GF-D8 (cell line): ENCODE data around the gene BCR.

Source experiments
- DNase-seq: peaks from one replicate; lab custom pipeline; 2025; lab: John Stamatoyannopoulos, UW

Gene BCR

DNA sequence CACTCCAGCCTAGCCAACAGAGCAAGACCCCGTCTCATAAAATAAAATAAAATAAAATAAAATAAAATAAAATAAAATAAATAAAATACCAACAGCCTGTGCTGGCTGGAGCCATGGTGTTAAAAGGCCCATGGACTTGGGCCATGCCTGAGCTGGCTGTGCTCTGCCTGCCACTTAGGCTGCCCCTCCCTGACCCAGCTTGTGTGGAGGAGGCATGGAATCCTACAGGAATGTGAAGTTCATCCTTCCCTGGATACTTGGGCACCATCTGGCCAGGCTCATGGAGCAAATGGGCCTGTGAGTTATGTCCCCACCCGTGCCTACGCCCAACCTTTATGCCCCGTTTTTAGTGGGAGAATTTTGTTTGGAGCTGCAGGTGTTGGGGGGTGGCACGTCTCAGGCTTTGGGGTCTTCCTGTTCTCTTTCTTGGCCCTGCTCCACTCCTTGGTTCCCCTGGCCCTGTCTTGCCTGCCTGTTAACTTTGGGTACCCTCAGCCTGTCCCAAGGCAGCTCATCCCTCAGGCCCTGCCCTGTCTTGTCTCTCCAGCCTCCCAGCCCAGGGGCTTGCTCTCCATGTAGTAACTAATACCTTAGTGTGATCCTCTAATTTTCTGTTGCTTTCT, 51.3 kb downstream of the BCR start:
- DNase-seq = no peak

GRCh38 chr22:23232094-23232905, 52.0 kb downstream of the BCR start:
- no peak for DNase-seq

- no peak for DNase-seq
Observed at GRCh38 chr22:23233084-23233531, 52.8 kb downstream of the BCR start.

- no peak for DNase-seq
Observed at GRCh38 chr22:23233752-23234408, 53.6 kb downstream of the BCR start.

DNA sequence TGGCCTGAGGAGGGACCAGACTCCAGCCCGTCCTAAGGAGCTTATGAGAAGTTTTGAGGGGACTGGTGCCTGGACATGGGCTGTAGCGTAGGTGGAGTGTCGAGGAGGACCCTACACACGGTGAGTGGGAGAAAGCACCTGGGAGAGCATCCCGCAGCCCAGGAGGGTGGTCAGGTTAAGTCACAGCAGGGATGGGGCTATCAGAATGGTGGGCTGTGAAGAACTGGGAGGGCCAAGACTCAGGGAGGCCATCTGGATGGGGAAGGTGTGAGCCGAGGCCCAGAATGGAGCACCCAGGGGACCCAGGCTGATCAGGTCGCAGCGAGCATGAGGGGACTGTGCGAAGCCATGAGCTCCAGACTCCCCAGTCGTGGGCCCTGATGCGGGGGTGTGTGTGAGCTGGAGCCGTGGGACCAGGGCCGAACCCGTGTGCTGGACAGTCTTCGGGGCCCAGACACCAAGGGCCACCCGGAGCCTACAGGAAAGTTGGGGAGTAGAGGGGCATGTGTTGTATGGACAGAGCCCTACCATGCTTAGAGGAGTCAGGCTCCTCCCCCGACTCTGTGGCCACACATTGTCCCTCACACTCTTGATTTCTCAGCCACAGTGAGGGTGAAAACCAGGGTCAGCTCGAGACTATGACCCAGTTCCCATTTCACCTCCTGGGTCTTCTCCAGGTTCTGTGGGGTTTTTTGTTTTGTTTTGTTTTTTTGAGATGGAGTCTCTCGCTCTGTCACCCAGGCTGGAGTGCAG, 54.3 kb downstream of the BCR start:
- DNase-seq = no peak

GRCh38 chr22:23235425-23235824, 55.1 kb downstream of the BCR start:
- DNase-seq = no peak

GRCh38 chr22:23236026-23236425, 55.7 kb downstream of the BCR start:
- DNase-seq = no peak

DNA sequence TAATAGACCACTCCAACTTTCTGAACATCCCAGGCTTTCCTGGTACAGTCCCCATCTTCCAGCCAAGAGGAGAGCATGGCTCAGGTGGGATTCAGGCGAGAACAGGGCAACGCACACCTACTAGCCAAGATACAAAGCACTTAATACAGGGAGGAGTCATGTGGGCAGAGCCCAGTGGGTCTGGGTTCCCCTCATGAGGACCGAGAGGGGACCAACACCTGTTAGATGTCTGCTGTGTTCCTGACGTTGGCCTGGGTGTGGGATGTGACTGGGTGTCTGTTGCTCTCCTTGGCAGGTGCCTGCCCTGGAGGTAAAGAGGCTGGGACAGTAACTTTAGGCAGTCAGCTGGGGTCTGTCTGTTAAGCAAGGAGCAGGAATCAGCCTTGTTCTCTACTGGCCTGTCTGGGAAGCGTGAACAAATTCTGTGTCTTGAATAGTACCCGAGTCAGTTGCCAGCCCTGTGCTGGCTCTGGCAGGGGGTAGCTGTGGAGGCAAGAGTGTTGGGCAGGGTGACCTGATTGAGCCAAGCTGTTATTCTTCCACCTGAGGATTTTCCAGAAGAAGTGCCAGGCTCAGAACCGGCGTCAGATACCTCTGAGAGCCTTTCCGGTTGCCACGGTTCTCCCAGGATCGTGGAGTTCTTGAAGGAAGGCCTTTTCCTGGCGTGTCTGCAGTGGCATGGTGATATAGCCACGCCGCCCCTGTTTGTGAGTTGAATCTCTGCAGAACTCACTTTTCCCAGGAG, 56.3 kb downstream of the BCR start:
- no peak for DNase-seq

DNA sequence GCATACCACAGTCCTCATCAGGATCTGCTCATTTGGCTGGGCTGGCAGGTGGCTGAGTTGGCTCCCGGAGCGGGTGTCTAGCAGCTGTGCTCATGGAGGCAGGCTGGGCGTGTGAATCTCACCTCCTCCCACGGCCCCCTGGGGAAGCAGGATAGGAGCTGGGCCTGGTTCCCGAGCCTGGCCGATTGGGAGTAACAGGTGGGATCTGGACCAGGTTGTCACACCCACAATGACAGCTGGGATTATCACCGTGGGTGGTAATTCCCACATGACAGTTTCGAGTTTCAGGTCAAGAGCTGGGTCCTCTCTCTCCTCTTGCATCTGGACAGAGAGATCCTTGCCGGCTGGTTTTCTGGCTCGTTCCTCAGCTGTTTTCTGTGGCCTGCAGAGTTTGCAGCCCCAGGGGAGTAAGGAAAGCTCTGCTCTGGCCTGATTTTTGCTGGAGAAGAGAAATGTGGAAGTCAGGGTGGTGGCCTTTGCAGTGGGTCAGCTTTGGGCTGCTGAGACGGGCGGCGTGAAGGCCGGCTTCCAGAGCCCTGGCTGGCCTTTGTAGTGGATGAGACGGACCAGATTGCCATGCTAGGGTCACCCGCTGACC, 57.0 kb downstream of the BCR start:
- DNase-seq = no peak

DNA sequence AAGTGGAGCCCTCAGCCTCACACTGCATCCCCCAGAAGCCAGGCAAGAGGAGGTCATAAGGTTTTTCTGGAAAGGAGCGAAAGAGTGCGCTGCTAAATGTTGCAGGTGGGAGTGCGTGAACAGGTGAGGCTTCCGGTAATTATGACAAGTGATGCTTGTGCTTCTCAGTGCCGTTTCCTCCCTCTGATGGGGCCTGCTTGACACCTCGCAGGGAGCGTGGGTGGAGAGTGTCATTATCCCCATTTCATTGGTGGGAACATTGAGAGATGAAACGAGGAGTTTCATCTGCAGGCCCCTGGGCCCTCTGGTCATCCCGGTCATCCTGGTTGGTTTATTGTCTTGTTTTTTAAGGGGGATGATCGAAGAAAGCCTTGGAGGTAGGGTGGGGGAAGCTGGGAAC, 57.5 kb downstream of the BCR start:
- no peak for DNase-seq

DNA sequence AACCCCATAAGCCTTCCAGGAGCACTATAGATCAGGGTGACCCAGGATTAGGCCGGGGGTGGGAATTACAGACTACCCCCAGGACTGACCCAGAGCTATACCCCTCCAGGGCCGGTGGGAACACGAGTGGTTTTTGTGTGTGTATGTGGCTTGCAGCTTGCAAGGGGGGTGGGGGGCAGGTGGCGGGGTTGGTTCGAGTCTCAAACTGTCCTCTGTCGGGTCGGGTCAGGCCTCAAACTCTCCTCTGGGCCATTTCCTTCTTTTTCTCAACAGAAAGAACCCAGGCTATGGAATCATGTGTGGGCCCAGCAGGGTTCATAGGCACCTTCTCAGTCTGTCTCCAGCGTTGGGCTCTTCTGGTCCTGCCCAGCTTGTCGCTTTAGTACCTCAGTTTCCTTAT, 58.4 kb downstream of the BCR start:
- no peak for DNase-seq

DNA sequence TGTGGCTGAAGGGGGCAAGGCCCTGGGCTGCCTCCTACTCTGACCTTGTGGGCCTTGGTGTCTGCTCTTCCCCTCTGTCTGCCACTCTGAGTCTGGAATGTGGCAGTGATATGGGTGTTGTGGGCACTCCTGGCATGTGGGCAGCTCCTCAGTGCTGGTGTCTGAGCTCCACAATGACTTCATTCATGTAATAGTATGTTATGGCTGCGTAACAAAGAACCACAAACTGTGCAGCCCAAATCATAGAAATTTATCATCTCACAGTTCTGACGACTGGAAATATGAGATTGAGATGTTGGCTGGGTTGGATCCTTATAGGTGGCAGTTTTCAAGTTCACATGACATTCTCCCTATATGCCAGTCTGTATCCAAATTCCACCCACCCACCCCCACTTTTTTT, 59.1 kb downstream of the BCR start:
- DNase-seq = no peak

- DNase-seq = no peak
Observed at GRCh38 chr22:23240639-23241389, 60.5 kb downstream of the BCR start.

GRCh38 chr22:23241562-23242472, 61.5 kb downstream of the BCR start:
- no peak for DNase-seq

GRCh38 chr22:23242473-23243001, 62.2 kb downstream of the BCR start:
- no peak for DNase-seq

GRCh38 chr22:23243006-23243573, 62.8 kb downstream of the BCR start:
- no peak for DNase-seq

DNA sequence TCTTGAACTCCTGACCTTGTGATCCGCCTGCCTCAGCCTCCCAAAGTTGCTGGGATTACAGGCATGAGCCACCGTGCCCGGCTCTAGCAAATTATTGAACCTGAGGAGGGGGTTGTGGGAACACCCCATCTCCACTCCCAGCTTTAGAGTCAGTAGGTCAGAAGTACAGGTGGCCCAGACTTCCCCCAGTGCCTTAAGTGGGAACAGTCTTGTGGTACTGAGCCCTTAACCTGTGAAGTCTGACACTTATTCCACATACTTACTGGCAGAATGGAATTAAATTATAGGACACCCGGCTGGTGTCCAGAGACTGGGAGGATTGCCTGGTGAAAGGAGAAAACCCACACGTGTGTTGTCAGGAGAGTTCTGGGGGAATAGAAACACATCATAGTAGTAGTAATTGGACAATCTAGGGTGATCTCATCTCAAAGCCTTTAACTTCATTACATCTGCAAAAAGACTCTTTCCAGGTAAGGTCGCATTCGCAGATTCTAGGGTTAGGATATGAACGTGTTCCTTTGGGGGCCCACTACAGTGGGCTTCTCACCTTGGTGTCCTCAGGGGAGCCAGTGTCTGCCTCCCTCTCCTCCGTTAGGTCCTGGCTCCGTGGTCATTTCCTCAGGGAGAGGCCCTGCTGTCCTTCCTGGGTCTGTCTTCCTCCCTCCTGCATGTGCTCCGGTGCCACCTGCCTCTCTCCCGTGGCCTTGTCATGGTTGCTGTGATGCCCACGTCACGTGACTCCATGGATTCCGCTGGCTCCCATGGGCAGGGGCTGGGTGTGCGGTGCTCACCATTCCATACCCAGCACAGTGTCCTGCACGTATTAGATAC, 63.8 kb downstream of the BCR start:
- no peak for DNase-seq

DNA sequence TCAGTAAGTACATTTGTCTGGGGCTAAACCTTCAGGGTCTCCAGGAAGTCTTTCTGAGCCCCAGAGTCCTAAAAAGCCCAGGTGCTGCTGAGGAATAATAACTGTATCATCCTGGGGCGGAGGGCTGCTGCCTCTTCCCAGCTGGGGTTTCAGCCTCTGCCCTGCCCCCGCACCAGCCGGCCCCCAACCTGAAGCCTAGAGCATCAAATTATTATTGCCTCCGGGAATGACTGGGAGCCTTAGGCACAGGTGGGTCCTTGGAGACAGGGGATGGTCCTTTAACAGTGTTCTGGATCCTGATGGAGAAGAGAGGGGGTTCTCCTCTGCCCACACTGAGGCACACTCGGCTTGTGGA, 64.4 kb downstream of the BCR start:
- no peak for DNase-seq
